HepG2 (cell line): ENCODE measurements around the gene RBM11. TPM values are rescaled to one million over a fixed set of nuclear protein-coding genes. Genes with fewer than 3 reads are reported as not detected.

ENCODE experiments used
- ATAC-seq: fragments of 200-7000 bp; cut with Tn5 transposase; 3 replicates; pipeline ENCODE4 v1.9.1; 2020; ENCODE audit warnings: mild to moderate bottlenecking, moderate library complexity
- BruUV-seq: library from RNA; stranded (reverse); fragments of 400-500 nt; replicated peaks from 2 replicates; lab custom pipeline; 2021; lab: Mats Ljungman, UMichigan
- CTCF ChIA-PET: fragments of 300-600 bp; formaldehyde crosslinking; extraction: SDS; loops from one replicate; lab custom pipeline; 2021; ENCODE audit warnings: low total read pairs, inconsistent platforms, low intra/inter-chr PET ratio; lab: Yijun Ruan, JAX
- POLR2A ChIA-PET: fragments of 350-600 bp; sonication (Branson Sonifier 250); formaldehyde crosslinking; loops from one replicate; lab custom pipeline; 2020; ENCODE audit warnings: antibody characterized with exemption, inconsistent platforms; lab: Yijun Ruan, JAX
- DNase-seq: peaks from one replicate; pipeline ENCODE4 v3.0.0-alpha.2; 2015; ENCODE audit warnings: low spot score
- FAIRE-seq: peaks from 3 replicates; lab custom pipeline; 2011; peaks lifted over from hg19 to GRCh38; lab: Jason Lieb, UNC
- H2AFZ ChIP-seq: one replicate; pipeline ENCODE4 v1.6.1; 2011; ENCODE audit warnings: low read length, inconsistent platforms
- H3K27ac ChIP-seq: fragments of 300-600 bp; 3 replicates; pipeline ENCODE4 v1.8.0; 2011; ENCODE audit warnings: mixed run types, mild to moderate bottlenecking, mixed read lengths, low read length, inconsistent platforms; ENCODE audit not compliant: insufficient read depth; ENCODE audit errors: extremely low read length
- H3K27me3 ChIP-seq, 2 experiments: fragments of 200-600 bp in 1 of 2; 2 replicates in 1 of 2; 3 replicates in 1 of 2; pipeline versions ENCODE4 v1.6.0 to v1.8.0; 2011; ENCODE audit warnings: low read length in 2 of 2, mild to moderate bottlenecking in 2 of 2, moderate library complexity in 2 of 2, inconsistent platforms in 1 of 2; ENCODE audit not compliant: insufficient read depth in 2 of 2, control insufficient read depth in 1 of 2
- H3K36me3 ChIP-seq, 2 experiments: fragments of 200-600 bp in 1 of 2; replicated peaks in 1 of 2; 2 replicates in 1 of 2; 3 replicates in 1 of 2; pipeline versions ENCODE4 v1.5.1 to v1.8.0; 2011; ENCODE audit warnings: low read length in 2 of 2, inconsistent platforms in 1 of 2; ENCODE audit not compliant: insufficient read depth in 2 of 2, control insufficient read depth in 1 of 2
- H3K4me1 ChIP-seq: 2 replicates; pipeline ENCODE4 v1.5.1; 2012; ENCODE audit warnings: low read length, inconsistent platforms; ENCODE audit not compliant: insufficient read depth
- H3K4me2 ChIP-seq: 2 replicates; pipeline ENCODE4 v1.6.0; 2011; ENCODE audit warnings: low read depth, low read length, inconsistent platforms
- H3K4me3 ChIP-seq, 3 experiments: fragments of 200-600 bp in 1 of 3; sonication (generic), shearing (Covaris generic) in 1 of 3; replicated peaks in 1 of 3; 2 replicates each; pipeline ENCODE4 v1.5.1; 2011 to 2016; ENCODE audit warnings: low read length in 3 of 3, inconsistent platforms in 2 of 3, low read depth in 2 of 3, mild to moderate bottlenecking in 2 of 3, control low read depth in 1 of 3, mixed read lengths in 1 of 3; ENCODE audit not compliant: insufficient read depth in 1 of 3
- H3K79me2 ChIP-seq: one replicate; pipeline ENCODE4 v1.6.1; 2011; ENCODE audit warnings: low read length, inconsistent platforms; ENCODE audit not compliant: insufficient read depth
- H3K9ac ChIP-seq: 2 replicates; pipeline ENCODE4 v1.6.0; 2011; ENCODE audit warnings: mild to moderate bottlenecking, low read depth, low read length, inconsistent platforms; ENCODE audit not compliant: insufficient read depth
- H3K9me3 ChIP-seq: 2 replicates; pipeline ENCODE4 v1.5.1; 2012; ENCODE audit warnings: mild to moderate bottlenecking, low read length
- H4K20me1 ChIP-seq: 2 replicates; pipeline ENCODE4 v1.6.0; 2011; ENCODE audit warnings: inconsistent platforms, mild to moderate bottlenecking, low read length, moderate library complexity; ENCODE audit not compliant: insufficient read depth
- JUN ChIP-seq: sonication (generic); formaldehyde crosslinking; IDR thresholded peaks from 2 replicates; pipeline ENCODE4 v1.4.0; 2020; ENCODE audit warnings: mild to moderate bottlenecking, missing genetic modification reagents
- KMT2B ChIP-seq: IDR thresholded peaks from 2 replicates; pipeline ENCODE4 v1.6.1; 2016; ENCODE audit warnings: missing genetic modification reagents, missing compliant biosample characterization
- PAX8 ChIP-seq: sonication (generic); formaldehyde crosslinking; IDR thresholded peaks from 2 replicates; pipeline ENCODE4 v1.8.0; 2022; ENCODE audit warnings: mild to moderate bottlenecking, missing genetic modification reagents, borderline replicate concordance
- RBM22 ChIP-seq: fragments of 200-400 bp; formaldehyde crosslinking; optimal IDR thresholded peaks from 2 replicates; pipeline ENCODE3; 2017; ENCODE audit warnings: mild to moderate bottlenecking, low read length, moderate library complexity
- TOPORS ChIP-seq: sonication (generic); formaldehyde crosslinking; IDR thresholded peaks from 2 replicates; pipeline ENCODE4 v1.8.0; 2023; ENCODE audit warnings: mild to moderate bottlenecking, missing genetic modification reagents
- ZNF331 ChIP-seq: sonication (generic); formaldehyde crosslinking; IDR thresholded peaks from 2 replicates; pipeline ENCODE4 v1.4.0; 2020; ENCODE audit warnings: missing genetic modification reagents
- ZNF367 ChIP-seq: sonication (generic); formaldehyde crosslinking; IDR thresholded peaks from 2 replicates; pipeline ENCODE4 v1.4.0; 2020; ENCODE audit warnings: missing genetic modification reagents, borderline replicate concordance
- ZNF644 ChIP-seq: IDR thresholded peaks from 2 replicates; pipeline ENCODE4 v1.6.1; 2016; ENCODE audit warnings: low read depth
- ZNF709 ChIP-seq: sonication (generic); formaldehyde crosslinking; IDR thresholded peaks from 2 replicates; pipeline ENCODE4 v1.5.0; 2020; ENCODE audit warnings: mild to moderate bottlenecking, missing genetic modification reagents
- ZSCAN20 ChIP-seq: sonication (generic); formaldehyde crosslinking; IDR thresholded peaks from 2 replicates; pipeline ENCODE4 v1.4.0; 2020; ENCODE audit warnings: missing genetic modification reagents, mild to moderate bottlenecking, borderline replicate concordance
- in situ Hi-C: cut with HindIII; loops from 2 replicates; pipeline ENCODE4 v1.10.0; 2017; ENCODE audit warnings: low pct_unique_long_range_greater_than_20kb; ENCODE audit not compliant: extremely low pct_ligation_motif_present
- intact Hi-C: fragments of 100-400 bp; cut with micrococcal nuclease; formaldehyde crosslinking; loops from one replicate; pipeline ENCODE4 v1.10.0; 2022; ENCODE audit not compliant: unreplicated experiment
- polyA plus RNA-seq, 8 experiments: library from polyadenylated mRNA; depleted of rRNA in 3 of 8; stranded (reverse) in 7 of 8; unstranded in 1 of 8; fragments of >200 nt; fragmentation: Illumina TruSeq in 4 of 8; extraction: Trizol in 4 of 8; gene quantifications; 2 replicates each; pipeline versions ENCODE4 v1.2.1 to v1.2.3, GENCODE V29; 2011 to 2016; ENCODE audit warnings: low read depth in 4 of 8, missing spikeins in 1 of 8, mixed read lengths in 1 of 8; ENCODE audit not compliant: insufficient read depth in 1 of 8
- total RNA-seq, 5 experiments: library from RNA; depleted of rRNA; stranded (reverse); fragments of >200 nt; fragmentation: Illumina TruSeq; extraction: Trizol; gene quantifications; 2 replicates each; pipeline ENCODE4 v1.2.3, GENCODE V29; 2016; ENCODE audit warnings: low read depth in 1 of 5
- TF ChIP-seq, protein P1 (sequence below): sonication (generic); formaldehyde crosslinking; IDR thresholded peaks from 2 replicates; pipeline ENCODE4 v1.4.0; 2020; ENCODE audit warnings: missing genetic modification reagents
- TF ChIP-seq, protein P2 (sequence below): sonication (generic); formaldehyde crosslinking; conservative IDR thresholded peaks from 2 replicates; pipeline ENCODE4 v1.8.0; 2022; ENCODE audit warnings: low read depth, missing genetic modification reagents
- TF ChIP-seq, protein P3 (sequence below): sonication (generic); formaldehyde crosslinking; IDR thresholded peaks from 2 replicates; pipeline ENCODE4 v1.4.0; 2020; ENCODE audit warnings: missing genetic modification reagents, mild to moderate bottlenecking, borderline replicate concordance
- TF ChIP-seq, protein P4 (sequence below): sonication (generic); formaldehyde crosslinking; IDR thresholded peaks from 2 replicates; pipeline ENCODE4 v1.4.0; 2020; ENCODE audit warnings: missing genetic modification reagents, mild to moderate bottlenecking, borderline replicate concordance
- TF ChIP-seq, protein P5 (sequence below): IDR thresholded peaks from 2 replicates; pipeline ENCODE4 v1.6.1; 2012; ENCODE audit warnings: inconsistent platforms
- TF ChIP-seq, protein P6 (sequence below): sonication (generic); formaldehyde crosslinking; IDR thresholded peaks from 2 replicates; pipeline ENCODE4 v1.4.0; 2020; ENCODE audit warnings: missing genetic modification reagents

The RBM11 gene
- total and polyA plus RNA-seq, 2 of the 13 experiments (the other 11 are each of a cell fraction or from before 2014, with no cell fraction given): 0.24 to 0.26 TPM

DNA sequence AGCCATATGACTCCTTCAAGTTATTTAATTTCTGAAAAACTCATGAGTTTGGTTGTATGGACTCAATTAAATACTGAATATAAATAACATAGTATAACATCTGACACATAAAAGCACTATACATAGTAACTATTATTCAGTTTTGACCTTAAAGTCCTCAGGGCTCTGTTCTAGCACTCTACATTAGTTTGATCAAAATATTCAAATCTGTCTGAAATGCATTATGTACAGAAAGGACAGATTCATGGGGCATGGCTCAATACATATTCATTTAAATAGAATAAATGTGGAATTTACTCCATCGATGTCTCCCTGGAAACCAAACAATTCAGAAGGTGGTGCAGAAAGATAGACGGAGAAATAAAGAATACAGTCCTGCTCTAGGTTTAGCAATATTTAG is 49.1 kb downstream of the RBM11 start (continued):
- TF ChIP-seq, protein P1, sequence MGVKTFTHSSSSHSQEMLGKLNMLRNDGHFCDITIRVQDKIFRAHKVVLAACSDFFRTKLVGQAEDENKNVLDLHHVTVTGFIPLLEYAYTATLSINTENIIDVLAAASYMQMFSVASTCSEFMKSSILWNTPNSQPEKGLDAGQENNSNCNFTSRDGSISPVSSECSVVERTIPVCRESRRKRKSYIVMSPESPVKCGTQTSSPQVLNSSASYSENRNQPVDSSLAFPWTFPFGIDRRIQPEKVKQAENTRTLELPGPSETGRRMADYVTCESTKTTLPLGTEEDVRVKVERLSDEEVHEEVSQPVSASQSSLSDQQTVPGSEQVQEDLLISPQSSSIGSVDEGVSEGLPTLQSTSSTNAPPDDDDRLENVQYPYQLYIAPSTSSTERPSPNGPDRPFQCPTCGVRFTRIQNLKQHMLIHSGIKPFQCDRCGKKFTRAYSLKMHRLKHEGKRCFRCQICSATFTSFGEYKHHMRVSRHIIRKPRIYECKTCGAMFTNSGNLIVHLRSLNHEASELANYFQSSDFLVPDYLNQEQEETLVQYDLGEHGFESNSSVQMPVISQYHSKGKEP: no peak
- TF ChIP-seq ZNF331 (CRISPR knock-in tag) (no peak), ZSCAN20 (CRISPR knock-in tag) (no peak), JUN (CRISPR knock-in tag) (no peak)

DNA sequence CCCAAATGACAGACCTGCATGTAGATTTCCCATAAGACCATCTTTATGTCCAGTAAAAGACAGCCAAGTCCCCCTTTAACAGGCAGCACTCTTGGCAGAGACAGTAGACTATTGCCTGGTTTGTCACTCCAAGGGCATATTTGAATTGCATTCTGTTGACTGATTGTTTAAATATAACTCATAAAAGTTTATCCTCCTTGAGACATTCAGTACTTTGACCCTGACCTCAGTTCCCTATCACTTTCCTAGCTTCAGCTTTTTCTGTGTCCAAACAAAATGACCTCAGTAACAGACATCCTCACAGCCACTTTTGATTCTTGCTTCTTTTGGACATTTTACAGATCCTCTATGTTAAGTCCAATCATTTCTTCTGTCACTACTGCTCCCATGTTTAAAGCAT is 51.1 kb downstream of the RBM11 start:
- no peaks in the 10 kb centered on the region for H4K20me1 ChIP-seq
- no peak overlapping the region for H3K4me3 ChIP-seq
- no peak overlapping the region for H2AFZ ChIP-seq
- in situ Hi-C loops (loop anchor here (25.0 kb wide), 1 partner anchor 1320 kb away; no protein-coding TSS in a partner anchor), intact Hi-C loops (no loop called here)
- FAIRE-seq: no peak
- no peak overlapping the region for H3K9ac ChIP-seq
- no peaks in the 10 kb centered on the region for H3K4me1 ChIP-seq
- POLR2A ChIA-PET: no interaction called here
- ATAC-seq: no peak
- H3K27ac ChIP-seq: no peak overlapping the region
- no peaks in the 10 kb centered on the region for H3K27me3 ChIP-seq
- no peak overlapping the region for H3K4me2 ChIP-seq
- DNase-seq: no peak
- no TSS peak for BruUV-seq
- no peaks in the 10 kb centered on the region for H3K79me2 ChIP-seq
- no peaks in the 10 kb centered on the region for H3K36me3 ChIP-seq
- no peaks in the 10 kb centered on the region for H3K9me3 ChIP-seq
- CTCF ChIA-PET: no interaction called here
- TF ChIP-seq PAX8 (CRISPR knock-in tag) (no peak), ZNF644 (CRISPR knock-in tag) (no peak), ZNF367 (CRISPR knock-in tag) (no peak), TOPORS (no peak), RBM22 (no peak), ZNF709 (CRISPR knock-in tag) (no peak), KMT2B (CRISPR knock-in tag) (no peak)
- TF ChIP-seq, protein P2, sequence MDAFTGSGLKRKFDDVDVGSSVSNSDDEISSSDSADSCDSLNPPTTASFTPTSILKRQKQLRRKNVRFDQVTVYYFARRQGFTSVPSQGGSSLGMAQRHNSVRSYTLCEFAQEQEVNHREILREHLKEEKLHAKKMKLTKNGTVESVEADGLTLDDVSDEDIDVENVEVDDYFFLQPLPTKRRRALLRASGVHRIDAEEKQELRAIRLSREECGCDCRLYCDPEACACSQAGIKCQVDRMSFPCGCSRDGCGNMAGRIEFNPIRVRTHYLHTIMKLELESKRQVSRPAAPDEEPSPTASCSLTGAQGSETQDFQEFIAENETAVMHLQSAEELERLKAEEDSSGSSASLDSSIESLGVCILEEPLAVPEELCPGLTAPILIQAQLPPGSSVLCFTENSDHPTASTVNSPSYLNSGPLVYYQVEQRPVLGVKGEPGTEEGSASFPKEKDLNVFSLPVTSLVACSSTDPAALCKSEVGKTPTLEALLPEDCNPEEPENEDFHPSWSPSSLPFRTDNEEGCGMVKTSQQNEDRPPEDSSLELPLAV: no peak
- TF ChIP-seq, protein P3, sequence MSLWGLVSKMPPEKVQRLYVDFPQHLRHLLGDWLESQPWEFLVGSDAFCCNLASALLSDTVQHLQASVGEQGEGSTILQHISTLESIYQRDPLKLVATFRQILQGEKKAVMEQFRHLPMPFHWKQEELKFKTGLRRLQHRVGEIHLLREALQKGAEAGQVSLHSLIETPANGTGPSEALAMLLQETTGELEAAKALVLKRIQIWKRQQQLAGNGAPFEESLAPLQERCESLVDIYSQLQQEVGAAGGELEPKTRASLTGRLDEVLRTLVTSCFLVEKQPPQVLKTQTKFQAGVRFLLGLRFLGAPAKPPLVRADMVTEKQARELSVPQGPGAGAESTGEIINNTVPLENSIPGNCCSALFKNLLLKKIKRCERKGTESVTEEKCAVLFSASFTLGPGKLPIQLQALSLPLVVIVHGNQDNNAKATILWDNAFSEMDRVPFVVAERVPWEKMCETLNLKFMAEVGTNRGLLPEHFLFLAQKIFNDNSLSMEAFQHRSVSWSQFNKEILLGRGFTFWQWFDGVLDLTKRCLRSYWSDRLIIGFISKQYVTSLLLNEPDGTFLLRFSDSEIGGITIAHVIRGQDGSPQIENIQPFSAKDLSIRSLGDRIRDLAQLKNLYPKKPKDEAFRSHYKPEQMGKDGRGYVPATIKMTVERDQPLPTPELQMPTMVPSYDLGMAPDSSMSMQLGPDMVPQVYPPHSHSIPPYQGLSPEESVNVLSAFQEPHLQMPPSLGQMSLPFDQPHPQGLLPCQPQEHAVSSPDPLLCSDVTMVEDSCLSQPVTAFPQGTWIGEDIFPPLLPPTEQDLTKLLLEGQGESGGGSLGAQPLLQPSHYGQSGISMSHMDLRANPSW: no peak
- TF ChIP-seq, protein P4, sequence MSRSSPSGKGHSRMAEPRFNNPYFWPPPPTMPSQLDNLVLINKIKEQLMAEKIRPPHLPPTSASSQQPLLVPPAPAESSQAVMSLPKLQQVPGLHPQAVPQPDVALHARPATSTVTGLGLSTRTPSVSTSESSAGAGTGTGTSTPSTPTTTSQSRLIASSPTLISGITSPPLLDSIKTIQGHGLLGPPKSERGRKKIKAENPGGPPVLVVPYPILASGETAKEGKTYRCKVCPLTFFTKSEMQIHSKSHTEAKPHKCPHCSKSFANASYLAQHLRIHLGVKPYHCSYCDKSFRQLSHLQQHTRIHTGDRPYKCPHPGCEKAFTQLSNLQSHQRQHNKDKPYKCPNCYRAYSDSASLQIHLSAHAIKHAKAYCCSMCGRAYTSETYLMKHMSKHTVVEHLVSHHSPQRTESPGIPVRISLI (CRISPR knock-in tag): no peak
- TF ChIP-seq, protein P5, sequence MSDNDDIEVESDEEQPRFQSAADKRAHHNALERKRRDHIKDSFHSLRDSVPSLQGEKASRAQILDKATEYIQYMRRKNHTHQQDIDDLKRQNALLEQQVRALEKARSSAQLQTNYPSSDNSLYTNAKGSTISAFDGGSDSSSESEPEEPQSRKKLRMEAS: no peak
- TF ChIP-seq, protein P6, sequence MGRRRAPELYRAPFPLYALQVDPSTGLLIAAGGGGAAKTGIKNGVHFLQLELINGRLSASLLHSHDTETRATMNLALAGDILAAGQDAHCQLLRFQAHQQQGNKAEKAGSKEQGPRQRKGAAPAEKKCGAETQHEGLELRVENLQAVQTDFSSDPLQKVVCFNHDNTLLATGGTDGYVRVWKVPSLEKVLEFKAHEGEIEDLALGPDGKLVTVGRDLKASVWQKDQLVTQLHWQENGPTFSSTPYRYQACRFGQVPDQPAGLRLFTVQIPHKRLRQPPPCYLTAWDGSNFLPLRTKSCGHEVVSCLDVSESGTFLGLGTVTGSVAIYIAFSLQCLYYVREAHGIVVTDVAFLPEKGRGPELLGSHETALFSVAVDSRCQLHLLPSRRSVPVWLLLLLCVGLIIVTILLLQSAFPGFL (CRISPR knock-in tag): no peak
